Measurements from ENCODE around the gene SERPINI2.

SERPINI2 gene

DNA sequence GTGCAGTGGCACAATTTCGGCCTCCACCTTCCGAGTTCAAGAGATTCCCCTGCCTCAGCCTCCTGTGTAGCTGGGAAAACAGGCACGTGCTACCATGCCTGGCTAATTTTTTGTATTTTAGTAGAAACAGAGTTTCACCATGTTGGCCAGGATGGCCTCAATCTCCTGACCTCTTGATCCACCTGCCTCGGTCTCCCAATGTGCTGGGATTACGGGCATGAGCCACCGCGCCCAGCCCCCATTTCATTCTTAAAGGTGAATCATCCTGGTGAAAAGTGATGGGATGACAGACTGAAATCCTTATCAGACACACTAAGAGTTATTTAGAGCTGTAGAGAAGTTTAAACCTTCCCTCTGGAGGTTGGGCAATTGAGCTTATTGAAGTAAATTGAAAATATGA, 24.1 kb upstream of the SERPINI2 start:
- no peak overlapping the region for H3K4me3 ChIP-seq (ENCODE audit: control insufficient read depth, low read depth, low read length)
- no peak for DNase-seq (ENCODE audit: low read depth)
- TF ChIP-seq, protein P1, sequence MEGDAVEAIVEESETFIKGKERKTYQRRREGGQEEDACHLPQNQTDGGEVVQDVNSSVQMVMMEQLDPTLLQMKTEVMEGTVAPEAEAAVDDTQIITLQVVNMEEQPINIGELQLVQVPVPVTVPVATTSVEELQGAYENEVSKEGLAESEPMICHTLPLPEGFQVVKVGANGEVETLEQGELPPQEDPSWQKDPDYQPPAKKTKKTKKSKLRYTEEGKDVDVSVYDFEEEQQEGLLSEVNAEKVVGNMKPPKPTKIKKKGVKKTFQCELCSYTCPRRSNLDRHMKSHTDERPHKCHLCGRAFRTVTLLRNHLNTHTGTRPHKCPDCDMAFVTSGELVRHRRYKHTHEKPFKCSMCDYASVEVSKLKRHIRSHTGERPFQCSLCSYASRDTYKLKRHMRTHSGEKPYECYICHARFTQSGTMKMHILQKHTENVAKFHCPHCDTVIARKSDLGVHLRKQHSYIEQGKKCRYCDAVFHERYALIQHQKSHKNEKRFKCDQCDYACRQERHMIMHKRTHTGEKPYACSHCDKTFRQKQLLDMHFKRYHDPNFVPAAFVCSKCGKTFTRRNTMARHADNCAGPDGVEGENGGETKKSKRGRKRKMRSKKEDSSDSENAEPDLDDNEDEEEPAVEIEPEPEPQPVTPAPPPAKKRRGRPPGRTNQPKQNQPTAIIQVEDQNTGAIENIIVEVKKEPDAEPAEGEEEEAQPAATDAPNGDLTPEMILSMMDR (IDR thresholded peaks at IDR 0.05; ENCODE audit: control insufficient read depth, insufficient read depth, low read depth, low read length, missing control alignments), result no peak

DNA sequence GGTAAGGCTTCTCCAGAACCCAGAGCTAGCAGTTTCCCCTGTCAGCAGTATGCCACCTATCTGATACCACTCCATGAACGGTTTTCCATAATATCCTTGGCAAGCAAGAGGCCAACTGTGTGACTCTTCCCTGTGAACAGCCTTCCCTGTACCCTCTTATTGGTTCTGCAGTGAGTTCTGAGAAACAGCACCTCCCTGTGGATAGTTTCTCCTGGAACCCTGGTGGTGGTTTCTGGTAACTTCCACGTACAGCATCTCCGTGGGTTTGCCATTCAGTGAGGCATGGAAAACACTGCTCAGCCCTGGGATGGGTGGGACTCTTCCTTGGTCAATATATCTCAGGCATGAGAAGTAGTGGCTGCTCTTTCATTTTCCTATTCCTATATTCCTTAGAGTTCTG, 19.4 kb upstream of the SERPINI2 start:
- TF ChIP-seq, protein P1 (IDR thresholded peaks at IDR 0.05; ENCODE audit: control insufficient read depth, insufficient read depth, low read depth, low read length, missing control alignments), result no peak
- no peak overlapping the region for H3K4me3 ChIP-seq (ENCODE audit: control insufficient read depth, low read depth, low read length)
- DNase-seq (ENCODE audit: low read depth), result no peak

DNA sequence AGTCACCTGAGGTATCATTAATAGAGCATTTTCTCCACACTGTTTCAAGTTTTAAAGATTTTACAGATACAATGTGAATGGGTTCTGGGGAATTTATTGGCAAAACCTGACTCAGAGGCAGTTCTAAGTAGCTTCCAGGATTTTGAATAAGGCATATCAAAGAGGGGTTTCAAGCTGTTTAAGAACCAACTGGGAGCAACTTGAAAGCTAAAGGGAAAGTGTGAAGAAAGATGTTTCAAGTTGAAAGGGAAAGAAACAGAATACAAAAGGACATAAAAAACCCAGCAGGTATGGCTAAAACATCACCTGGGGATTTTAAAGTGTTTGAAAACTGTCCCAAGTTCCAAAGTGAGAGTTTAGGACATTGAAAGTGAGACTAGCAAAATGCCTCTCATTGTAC, 17.8 kb upstream of the SERPINI2 start:
- TF ChIP-seq, protein P1 (IDR thresholded peaks at IDR 0.05; ENCODE audit: control insufficient read depth, insufficient read depth, low read depth, low read length, missing control alignments), result no peak
- no peak for DNase-seq (ENCODE audit: low read depth)
- H3K4me3 ChIP-seq (ENCODE audit: control insufficient read depth, low read depth, low read length), result no peak overlapping the region

DNA sequence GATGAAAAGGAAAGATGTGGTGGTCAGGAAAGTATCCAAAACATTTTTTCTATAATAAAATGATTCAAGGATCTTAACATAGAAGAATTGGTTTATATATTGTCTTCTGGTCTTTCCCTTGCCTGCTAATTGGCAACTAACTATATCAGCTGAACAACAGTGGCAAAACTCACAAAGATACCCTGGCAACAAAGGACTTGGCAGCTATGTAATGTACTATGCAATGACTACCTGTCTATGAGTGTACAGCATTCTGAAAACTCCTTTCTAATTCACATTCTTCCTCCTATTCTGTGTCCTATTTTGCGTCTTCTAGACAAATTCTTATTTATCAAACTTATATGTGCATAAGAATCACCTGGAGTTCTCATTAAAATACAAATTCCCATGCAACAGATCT, 15.7 kb upstream of the SERPINI2 start:
- DNase-seq (ENCODE audit: low read depth), result no peak
- H3K4me3 ChIP-seq (ENCODE audit: control insufficient read depth, low read depth, low read length), result no peak overlapping the region
- TF ChIP-seq, protein P1 (IDR thresholded peaks at IDR 0.05; ENCODE audit: control insufficient read depth, insufficient read depth, low read depth, low read length, missing control alignments), result no peak

DNA sequence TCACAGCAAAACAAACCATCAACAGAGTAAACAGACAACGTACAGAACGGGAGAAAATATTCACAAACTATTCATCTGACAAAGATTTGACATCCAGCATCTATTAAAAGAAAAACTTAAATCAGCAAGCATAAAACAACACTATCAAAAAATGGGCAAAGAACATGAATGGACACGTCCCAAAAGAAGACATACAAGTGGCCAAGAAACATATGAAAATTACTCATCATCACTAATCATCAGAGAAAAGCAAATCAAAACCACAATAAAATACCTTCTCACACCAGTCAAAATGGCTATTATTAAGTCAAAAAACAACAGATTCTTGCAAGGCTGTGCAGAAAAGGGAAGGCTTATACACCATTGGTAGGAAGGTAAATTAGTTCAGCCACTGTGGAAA, 13.7 kb upstream of the SERPINI2 start:
- no peak overlapping the region for H3K4me3 ChIP-seq (ENCODE audit: control insufficient read depth, low read depth, low read length)
- DNase-seq (ENCODE audit: low read depth), result no peak
- TF ChIP-seq, protein P1 (IDR thresholded peaks at IDR 0.05; ENCODE audit: control insufficient read depth, insufficient read depth, low read depth, low read length, missing control alignments), result no peak

DNA sequence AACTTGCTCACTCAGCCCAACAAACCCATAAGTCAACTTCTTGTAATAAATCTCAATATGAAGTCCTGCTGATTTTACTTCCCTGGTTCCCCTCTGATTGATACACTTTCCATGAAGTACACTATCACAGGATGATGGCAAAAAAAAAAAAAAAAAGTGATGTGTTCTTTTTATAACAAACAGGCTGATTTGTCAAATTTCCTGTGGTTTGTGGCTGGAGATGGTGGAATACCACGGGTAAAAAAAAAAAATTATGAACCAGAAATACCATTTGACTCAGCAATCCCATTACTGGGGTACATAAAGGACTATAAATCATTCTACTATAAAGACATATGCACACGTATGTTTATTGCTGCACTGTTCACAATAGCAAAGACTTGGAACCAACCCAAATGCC, 10.7 kb upstream of the SERPINI2 start:
- TF ChIP-seq, protein P1 (IDR thresholded peaks at IDR 0.05; ENCODE audit: control insufficient read depth, insufficient read depth, low read depth, low read length, missing control alignments), result no peak
- no peak for DNase-seq (ENCODE audit: low read depth)
- no peak overlapping the region for H3K4me3 ChIP-seq (ENCODE audit: control insufficient read depth, low read depth, low read length)

Measured in AG09309 (cell line).